ENCODE data around the gene ZNF488. TPM values are rescaled to one million over a fixed set of nuclear protein-coding genes. Genes with fewer than 3 reads are reported as not detected.

Gene ZNF488
- total RNA-seq, 4 donors from 2014 or later, result 0.24 to 0.56 (median 0.40) TPM; not detected in 1

GRCh38 chr10:47409171-47409865 is 25.2 kb upstream of the ZNF488 start:
- no peak overlapping the region for H3K27ac ChIP-seq
- H3K36me3 ChIP-seq, result no peaks in the 10 kb centered on the region
- WGBS, 2 donors, result 68 to 74% methylated on average over 14 of the region's 15 CpGs
- H3K9me3 ChIP-seq, result no peaks in the 10 kb centered on the region
- no peak for DNase-seq
- no peak for TF ChIP-seq CTCF (IDR thresholded peaks at IDR 0.05)
- no peak overlapping the region for H3K4me3 ChIP-seq (replicated peaks in 1 of 3)
- no peaks in the 10 kb centered on the region for H3K4me1 ChIP-seq
- intact Hi-C loops (cut with DNase I), result no loop called here
- no peaks in the 10 kb centered on the region for H3K27me3 ChIP-seq

GRCh38 chr10:47408606-47409005 is 24.5 kb upstream of the ZNF488 start:
- Histone ChIP-seq H3K4me3 (replicated peaks in 1 of 3) (no peak overlapping the region), H3K27ac (no peak overlapping the region), H3K9me3 (no peaks in the 10 kb centered on the region), H3K36me3 (no peaks in the 10 kb centered on the region), H3K27me3 (no peaks in the 10 kb centered on the region), H3K4me1 (no peaks in the 10 kb centered on the region)
- no peak for DNase-seq
- intact Hi-C loops (cut with DNase I), result no loop called here
- 89 to 94% methylated on average over 6 of the region's 6 CpGs for WGBS, 2 donors
- no peak for TF ChIP-seq CTCF (IDR thresholded peaks at IDR 0.05)

GRCh38 chr10:47406870-47407691 is 23.0 kb upstream of the ZNF488 start:
- intact Hi-C loops (cut with DNase I), result no loop called here

GRCh38 chr10:47406548-47406869 is 22.4 kb upstream of the ZNF488 start:
- Histone ChIP-seq H3K4me3 (replicated peaks in 1 of 3) (no peak overlapping the region), H3K27ac (no peak overlapping the region), H3K9me3 (no peaks in the 10 kb centered on the region), H3K4me1 (peaks cover 0 to 4% of the 10 kb centered on the region in 2 donors), H3K27me3 (no peaks in the 10 kb centered on the region), H3K36me3 (no peaks in the 10 kb centered on the region)
- DNase-seq, result no peak
- TF ChIP-seq POLR2A (IDR thresholded peaks at IDR 0.05) (no peak), CTCF (IDR thresholded peaks at IDR 0.05) (no peak)
- intact Hi-C loops (cut with DNase I), result no loop called here
- 83 to 94% methylated on average over 3 to 4 of the region's 4 CpGs for WGBS, 2 donors

More at GRCh38 chr10:47406870-47407691, 23.0 kb upstream of the ZNF488 start:
- Histone ChIP-seq H3K4me1 (peaks cover 0 to 4% of the 10 kb centered on the region in 2 donors), H3K27ac (no peak overlapping the region), H3K4me3 (replicated peaks in 1 of 3) (no peak overlapping the region), H3K27me3 (no peaks in the 10 kb centered on the region), H3K9me3 (no peaks in the 10 kb centered on the region), H3K36me3 (no peaks in the 10 kb centered on the region)
- no peak for DNase-seq
- 80 to 83% methylated on average over 6 to 8 of the region's 9 CpGs for WGBS, 2 donors
- TF ChIP-seq POLR2A (IDR thresholded peaks at IDR 0.05) (no peak), CTCF (IDR thresholded peaks at IDR 0.05) (no peak)
